ENCODE results near the gene DNAJA3.

DNAJA3 gene

GRCh38 chr16:4382795-4383357 is 42.8 kb upstream of the DNAJA3 start:
- no peaks in the 10 kb centered on the region for H4K20me1 ChIP-seq (ENCODE audit: low read depth, low read length)
- no peak overlapping the region for H3K9ac ChIP-seq (ENCODE audit: low read length)

GRCh38 chr16:4383591-4384444 is 41.9 kb upstream of the DNAJA3 start:
- no peaks in the 10 kb centered on the region for H3K36me3 ChIP-seq (ENCODE audit: low read length)
- H3K4me3 ChIP-seq (ENCODE audit: insufficient read depth, low read length, poor library complexity, severe bottlenecking), result no peak overlapping the region
- H2AFZ ChIP-seq (ENCODE audit: low read depth, low read length, severe bottlenecking), result no peak overlapping the region
- no peaks in the 10 kb centered on the region for H3K9me3 ChIP-seq (ENCODE audit: insufficient read depth, low read length)
- H3K27me3 ChIP-seq (ENCODE audit: low read length), result no peaks in the 10 kb centered on the region
- H4K20me1 ChIP-seq (ENCODE audit: low read depth, low read length), result no peaks in the 10 kb centered on the region
- H3K27ac ChIP-seq (ENCODE audit: low read depth, low read length), result no peak overlapping the region
- TF ChIP-seq EZH2phosphoT487 (conservative IDR thresholded peaks at IDR 0.05; ENCODE audit: low read length) (no peak), CTCF (IDR thresholded peaks at IDR 0.05; ENCODE audit: insufficient read depth, low read length, poor library complexity, severe bottlenecking) (no peak)
- H3K79me2 ChIP-seq (ENCODE audit: insufficient read depth, low read length), result no peaks in the 10 kb centered on the region
- no peaks in the 10 kb centered on the region for H3F3A ChIP-seq (ENCODE audit: insufficient read depth)
- H3K4me2 ChIP-seq (ENCODE audit: low read depth, low read length, poor library complexity, severe bottlenecking), result no peak overlapping the region
- no peak overlapping the region for H3K9ac ChIP-seq (ENCODE audit: low read length)
- no peaks in the 10 kb centered on the region for H3K9me2 ChIP-seq (replicated peaks; ENCODE audit: insufficient read depth, low read length)

More at GRCh38 chr16:4382795-4383357, 42.8 kb upstream of the DNAJA3 start:
- no peaks in the 10 kb centered on the region for H3K9me3 ChIP-seq (ENCODE audit: insufficient read depth, low read length)
- H3K27me3 ChIP-seq (ENCODE audit: low read length), result no peaks in the 10 kb centered on the region
- no peaks in the 10 kb centered on the region for H3K9me2 ChIP-seq (replicated peaks; ENCODE audit: insufficient read depth, low read length)
- no peaks in the 10 kb centered on the region for H3F3A ChIP-seq (ENCODE audit: insufficient read depth)
- H2AFZ ChIP-seq (ENCODE audit: low read depth, low read length, severe bottlenecking), result no peak overlapping the region
- no peak overlapping the region for H3K27ac ChIP-seq (ENCODE audit: low read depth, low read length)
- H3K79me2 ChIP-seq (ENCODE audit: insufficient read depth, low read length), result no peaks in the 10 kb centered on the region
- H3K36me3 ChIP-seq (ENCODE audit: low read length), result no peaks in the 10 kb centered on the region
- no peak overlapping the region for H3K4me3 ChIP-seq (ENCODE audit: insufficient read depth, low read length, poor library complexity, severe bottlenecking)
- H3K4me2 ChIP-seq (ENCODE audit: low read depth, low read length, poor library complexity, severe bottlenecking), result no peak overlapping the region
- TF ChIP-seq EZH2phosphoT487 (conservative IDR thresholded peaks at IDR 0.05; ENCODE audit: low read length) (no peak), CTCF (IDR thresholded peaks at IDR 0.05; ENCODE audit: insufficient read depth, low read length, poor library complexity, severe bottlenecking) (no peak)

GRCh38 chr16:4384509-4384942 is 41.1 kb upstream of the DNAJA3 start:
- Histone ChIP-seq H3F3A (ENCODE audit: insufficient read depth) (no peaks in the 10 kb centered on the region), H3K27ac (ENCODE audit: low read depth, low read length) (no peak overlapping the region), H3K27me3 (ENCODE audit: low read length) (no peaks in the 10 kb centered on the region), H3K9me3 (ENCODE audit: insufficient read depth, low read length) (no peaks in the 10 kb centered on the region), H3K79me2 (ENCODE audit: insufficient read depth, low read length) (no peaks in the 10 kb centered on the region), H3K4me3 (ENCODE audit: insufficient read depth, low read length, poor library complexity, severe bottlenecking) (no peak overlapping the region), H4K20me1 (ENCODE audit: low read depth, low read length) (no peaks in the 10 kb centered on the region), H3K36me3 (ENCODE audit: low read length) (no peaks in the 10 kb centered on the region), H3K4me2 (ENCODE audit: low read depth, low read length, poor library complexity, severe bottlenecking) (no peak overlapping the region), H3K9ac (ENCODE audit: low read length) (no peak overlapping the region), H3K9me2 (replicated peaks; ENCODE audit: insufficient read depth, low read length) (no peaks in the 10 kb centered on the region), H2AFZ (ENCODE audit: low read depth, low read length, severe bottlenecking) (no peak overlapping the region)
- no peak for TF ChIP-seq EZH2phosphoT487 (conservative IDR thresholded peaks at IDR 0.05; ENCODE audit: low read length)
- no peak for TF ChIP-seq CTCF (IDR thresholded peaks at IDR 0.05; ENCODE audit: insufficient read depth, low read length, poor library complexity, severe bottlenecking)
